Measurements from ENCODE around the gene ADGRB2. TPM values are rescaled to one million over a fixed set of nuclear protein-coding genes. Genes with fewer than 3 reads are reported as not detected.

The ADGRB2 gene
- total RNA-seq, 1 experiment from 2014 or later: 10.9 TPM

- Histone ChIP-seq H2BK12ac (ENCODE audit: insufficient read length, low read depth, low read length) (no peak overlapping the region), H3K23me2 (ENCODE audit: insufficient read length, low read depth, low read length, poor library complexity, severe bottlenecking) (no peaks in the 10 kb centered on the region), H3K18ac (ENCODE audit: insufficient read length, low read depth, low read length) (no peak overlapping the region), H2AK5ac (ENCODE audit: insufficient read length, low read length) (no peak overlapping the region), H2BK5ac (ENCODE audit: insufficient read length, low read length) (no peak overlapping the region), H2AFZ (ENCODE audit: low read length) (no peak overlapping the region), H3K27me3 (ENCODE audit: insufficient read depth, low read length) (no peaks in the 10 kb centered on the region), H3K4ac (ENCODE audit: low read depth, low read length) (no peak overlapping the region), H3K79me1 (ENCODE audit: insufficient read depth, low read depth, low read length, poor library complexity, severe bottlenecking) (no peaks in the 10 kb centered on the region), H2BK15ac (ENCODE audit: low read depth, low read length) (no peak overlapping the region), H3T11ph (ENCODE audit: low read length) (no peak overlapping the region), H3K56ac (ENCODE audit: insufficient read length, low read depth, low read length) (no peak overlapping the region), H3K27ac (ENCODE audit: insufficient read length, low read depth, low read length) (no peak overlapping the region), H3K4me1 (ENCODE audit: insufficient read depth, low read length) (no peaks in the 10 kb centered on the region), H4K8ac (replicated peaks; ENCODE audit: insufficient read length, low read depth, low read length) (no peak overlapping the region), H4K5ac (ENCODE audit: insufficient read length, low read depth, low read length) (no peak overlapping the region), H2BK120ac (ENCODE audit: low read depth, low read length, poor library complexity, severe bottlenecking) (no peak overlapping the region), H3K23ac (ENCODE audit: insufficient read length, low read depth, low read length) (no peak overlapping the region), H4K91ac (ENCODE audit: insufficient read length, low read depth, low read length) (no peak overlapping the region), H3K9ac (ENCODE audit: extremely low read depth, insufficient read length, low read length) (no peak overlapping the region), H3K4me2 (ENCODE audit: insufficient read depth, insufficient read length, low read length) (no peak overlapping the region), H3K79me2 (ENCODE audit: insufficient read depth, low read length) (no peaks in the 10 kb centered on the region), H2BK20ac (ENCODE audit: low read depth, low read length, poor library complexity, severe bottlenecking) (no peak overlapping the region), H4K20me1 (ENCODE audit: control insufficient read depth, insufficient read depth, insufficient read length) (no peaks in the 10 kb centered on the region), H3K9me3 (ENCODE audit: control insufficient read depth, low read depth, low read length) (no peaks in the 10 kb centered on the region), H3K14ac (ENCODE audit: insufficient read depth, low read length) (no peak overlapping the region)
- no CpG with 5 or more reads among the region's 1 CpG for WGBS (ENCODE audit: extremely low coverage, insufficient read length, low lambda C conversion rate)
- Mint-ChIP-seq H3K27me3 (ENCODE audit: low read depth) (no peaks in the 10 kb centered on the region), H3K9me3 (peaks cover 4 to 6% of the 10 kb centered on the region in 2 experiments; a peak in 3 of 5 replicates), H3K4me3 (no peak overlapping the region), H3K36me3 (ENCODE audit: insufficient read depth in 1 of 3, low read depth in 3 of 3) (no peaks in the 10 kb centered on the region), H3K27ac (no peak overlapping the region), H3K4me1 (peaks cover 8 to 21% of the 10 kb centered on the region in 2 experiments)
- no peak for TF ChIP-seq CTCF (conservative IDR thresholded peaks at IDR 0.05)
- DNase-seq: no peak
Measured at GRCh38 chr1:31804098-31804497, 40.0 kb upstream of the ADGRB2 start.
